AG08396 (cell line): ENCODE results near the gene FMNL2.
"Not testable (repeated sequence)": the region's sequence is repeated elsewhere in the genome, so short reads cannot be mapped to it uniquely, and the experiment has no call there.

Source experiments
- DNase-seq: peaks from one replicate; pipeline ENCODE4 v3.0.0; 2012; ENCODE audit warnings: low spot score, mixed read lengths

The FMNL2 gene

DNA sequence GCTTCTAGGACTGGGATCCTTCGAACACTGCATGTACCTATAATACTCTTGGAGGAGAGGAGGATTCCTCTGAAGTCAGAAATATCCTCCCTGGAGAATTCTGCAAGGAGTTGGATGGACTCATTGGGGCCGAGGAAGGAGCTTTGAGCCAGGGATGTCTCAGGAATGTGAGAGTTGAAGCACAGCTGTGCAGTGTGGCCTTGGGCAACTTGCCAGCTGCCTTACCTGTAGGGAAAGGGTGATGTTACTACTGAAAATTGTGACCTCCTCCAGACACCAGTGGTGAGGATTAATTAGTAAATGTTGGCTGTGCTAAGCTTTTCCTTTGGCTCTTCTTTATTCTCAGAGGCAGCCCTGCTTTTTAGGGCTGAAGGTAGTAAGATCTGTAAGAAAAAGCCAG, 41.4 kb downstream of the FMNL2 start:
- DNase-seq: no peak

DNA sequence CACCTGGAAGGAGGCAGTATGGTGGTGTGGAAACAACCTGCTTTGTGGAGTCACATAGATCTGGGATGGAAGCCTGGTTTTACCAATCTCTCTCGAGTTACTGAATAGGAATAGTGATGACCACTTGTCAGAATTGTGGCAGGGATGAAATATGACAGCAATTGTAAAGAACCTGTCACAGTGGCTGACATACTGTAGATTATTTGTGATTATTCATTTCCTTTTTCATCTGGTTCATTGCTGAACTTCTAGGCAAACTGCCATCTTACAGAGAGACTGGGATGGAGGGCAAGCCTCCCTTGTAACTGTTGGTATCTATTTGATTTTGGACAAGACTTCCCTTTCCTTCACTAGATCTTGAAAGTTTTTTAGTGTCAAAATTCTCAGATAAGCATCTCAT, 42.0 kb downstream of the FMNL2 start:
- no peak for DNase-seq

DNA sequence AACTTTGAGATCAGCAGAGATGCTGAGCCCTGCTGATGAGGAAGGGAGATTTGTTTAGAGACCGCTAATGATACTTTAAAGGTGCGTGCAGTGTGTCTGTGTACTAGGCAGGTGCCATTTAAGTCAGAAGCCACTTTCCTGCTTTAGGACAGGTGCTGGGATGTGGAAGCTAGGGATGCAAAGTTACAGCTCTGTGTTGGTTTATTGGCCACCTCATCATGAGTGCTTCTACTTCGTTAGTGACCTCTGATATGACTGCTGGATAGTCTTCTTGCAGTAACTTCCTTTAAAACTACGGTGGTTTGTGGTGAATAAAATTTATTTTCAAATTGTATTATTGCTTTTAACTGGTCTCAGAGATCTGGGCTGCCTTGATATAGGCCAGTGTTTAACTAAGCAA, 44.1 kb downstream of the FMNL2 start:
- no peak for DNase-seq

DNA sequence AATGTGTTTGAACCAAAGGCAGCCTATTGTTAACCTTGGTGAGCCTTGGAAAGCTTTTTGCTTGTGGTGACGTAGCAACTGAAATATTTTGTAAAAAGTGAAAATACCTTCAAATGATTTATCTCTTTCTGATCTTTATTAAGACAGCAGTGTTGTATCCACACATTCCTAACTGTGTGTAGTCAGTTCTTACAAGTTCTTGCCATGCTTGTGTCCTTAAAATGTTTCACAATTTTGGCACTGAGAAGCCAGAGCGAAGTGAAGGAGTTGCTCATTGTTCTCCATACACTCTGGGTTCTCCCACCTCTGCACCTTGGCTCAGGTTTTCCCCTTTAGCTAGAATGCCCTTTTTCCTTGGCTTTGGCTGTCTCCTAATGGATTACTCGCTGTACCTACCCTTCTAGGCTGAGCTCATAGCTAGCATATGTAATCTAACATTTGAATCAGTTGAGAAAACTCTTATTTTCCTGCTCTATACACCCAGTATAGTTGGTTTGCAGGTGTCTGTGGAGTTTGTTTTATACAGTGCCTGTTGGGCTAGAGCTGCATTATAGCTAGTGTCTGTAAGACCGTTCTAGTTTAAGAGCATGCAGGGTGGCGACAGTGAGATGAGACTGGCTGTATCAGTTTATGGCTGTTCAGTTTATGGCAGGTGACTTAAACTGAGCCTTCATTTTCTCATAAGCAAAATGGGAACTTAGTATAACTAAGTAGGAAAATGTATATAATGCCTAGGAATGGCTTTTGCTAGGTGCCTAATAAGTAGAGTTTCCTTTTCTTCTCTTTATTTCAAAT, 45.5 kb downstream of the FMNL2 start:
- no peak for DNase-seq

DNA sequence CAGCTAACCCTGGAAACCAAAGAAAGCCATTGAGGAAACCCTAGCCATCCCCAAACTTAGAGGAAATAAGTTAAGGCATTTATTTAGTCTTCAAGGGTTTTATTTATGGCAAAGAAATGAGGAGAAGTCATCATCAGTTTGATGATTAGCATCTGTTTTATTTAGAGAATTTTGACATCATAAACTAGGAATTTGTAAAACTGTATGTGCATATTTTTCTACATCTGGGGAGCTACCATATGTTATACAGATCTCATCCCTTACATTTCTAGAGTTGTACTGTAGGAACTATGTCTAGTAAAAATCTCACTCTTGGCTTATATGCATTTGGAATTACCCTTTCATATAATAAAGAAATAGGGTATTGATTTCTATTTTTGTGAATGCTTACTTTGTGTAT, 48.7 kb downstream of the FMNL2 start:
- DNase-seq: no peak

DNA sequence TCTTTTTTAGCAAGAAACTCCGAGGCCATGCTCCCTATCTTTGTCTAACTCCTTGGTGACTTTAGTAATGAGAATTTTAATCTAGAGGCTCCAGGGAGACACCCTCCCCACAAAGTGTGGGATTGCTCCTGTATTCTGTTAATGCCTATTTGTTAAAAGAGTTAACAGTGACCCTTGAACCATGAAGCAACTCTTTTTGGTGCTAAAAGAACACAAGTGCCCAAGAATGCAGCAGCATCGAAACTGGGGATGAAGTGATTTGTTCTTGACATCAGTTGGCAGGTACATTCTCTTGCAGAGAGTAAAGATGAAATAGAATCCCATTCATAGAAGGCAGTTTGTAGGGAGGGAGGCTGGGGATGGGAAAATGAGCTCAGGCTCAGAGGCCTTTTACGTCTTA, 50.0 kb downstream of the FMNL2 start:
- DNase-seq: no peak

DNA sequence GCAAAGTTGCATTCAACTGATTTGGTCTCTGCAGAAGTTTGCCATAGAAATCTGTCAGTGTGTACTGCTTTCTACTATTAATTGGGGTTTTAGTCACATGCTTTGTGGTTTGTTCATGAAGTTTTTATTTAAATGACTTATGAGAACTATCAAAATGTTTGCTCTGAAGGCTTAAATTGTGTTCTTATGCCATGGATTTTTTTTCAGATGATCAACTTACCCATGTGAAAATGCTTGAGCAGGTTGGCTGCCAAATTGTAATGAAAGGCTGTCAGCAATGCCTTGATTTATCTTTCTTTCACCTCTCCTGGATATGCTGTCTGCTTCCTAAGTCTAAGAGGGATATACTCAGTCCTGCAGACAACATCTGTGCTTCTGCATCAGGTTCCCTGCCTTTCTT, 50.7 kb downstream of the FMNL2 start:
- no peak for DNase-seq

DNA sequence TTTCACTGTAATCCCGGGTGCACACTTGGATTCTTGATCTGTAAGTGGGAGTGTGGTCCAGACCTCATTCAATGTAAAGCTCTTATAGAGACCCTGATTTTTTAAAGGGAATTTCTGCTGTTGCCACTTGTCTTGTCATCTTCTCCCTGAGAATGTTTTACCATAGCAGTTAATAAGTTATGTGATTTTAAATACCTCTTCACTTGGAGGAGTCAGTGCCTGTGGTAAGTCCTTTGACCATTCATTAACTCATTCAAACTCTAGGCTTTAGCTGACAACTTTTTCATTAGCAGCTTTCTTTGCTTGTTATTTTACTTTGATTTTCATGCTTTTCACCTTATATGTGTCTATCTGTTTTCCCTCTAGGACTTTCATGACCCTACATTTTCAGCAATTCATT, 51.3 kb downstream of the FMNL2 start:
- no peak for DNase-seq

DNA sequence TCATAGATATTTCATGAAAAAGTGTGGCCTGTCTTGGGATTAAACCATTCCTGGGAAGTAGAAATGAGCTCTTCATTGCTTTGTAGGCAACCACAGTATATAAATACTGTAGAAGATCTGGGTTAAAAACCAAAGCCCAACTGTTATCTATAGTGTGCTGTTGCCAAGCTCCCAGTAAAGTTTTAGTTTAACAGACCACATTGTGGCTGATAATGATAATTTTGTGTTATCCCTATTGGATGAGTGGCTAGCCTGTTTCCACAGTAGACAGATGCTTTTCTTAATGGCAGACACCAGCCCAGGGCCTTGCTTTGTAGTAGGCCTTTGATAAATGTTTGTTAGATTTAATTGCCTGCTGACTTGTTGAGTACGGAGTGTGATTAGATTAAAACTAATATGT, 52.1 kb downstream of the FMNL2 start:
- DNase-seq: no peak

DNA sequence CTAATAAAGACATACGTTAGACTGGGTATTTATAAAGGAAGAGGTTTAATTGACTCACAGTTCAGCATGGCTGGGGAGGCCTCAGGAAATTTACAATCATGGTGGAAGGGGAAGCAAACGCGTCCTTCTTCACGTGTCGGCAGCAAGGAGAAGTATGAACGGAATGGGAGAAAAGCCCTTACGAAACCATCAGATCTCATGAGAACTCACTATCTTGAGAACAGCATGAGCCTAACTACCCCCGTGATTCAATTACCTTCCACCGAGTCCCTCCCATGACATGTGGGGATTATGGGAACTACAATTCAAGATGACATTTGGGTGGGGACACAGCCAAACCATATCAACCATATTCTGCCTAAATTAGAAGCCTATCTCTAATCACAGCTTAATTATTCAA, 53.3 kb downstream of the FMNL2 start:
- DNase-seq: not testable (repeated sequence)

DNA sequence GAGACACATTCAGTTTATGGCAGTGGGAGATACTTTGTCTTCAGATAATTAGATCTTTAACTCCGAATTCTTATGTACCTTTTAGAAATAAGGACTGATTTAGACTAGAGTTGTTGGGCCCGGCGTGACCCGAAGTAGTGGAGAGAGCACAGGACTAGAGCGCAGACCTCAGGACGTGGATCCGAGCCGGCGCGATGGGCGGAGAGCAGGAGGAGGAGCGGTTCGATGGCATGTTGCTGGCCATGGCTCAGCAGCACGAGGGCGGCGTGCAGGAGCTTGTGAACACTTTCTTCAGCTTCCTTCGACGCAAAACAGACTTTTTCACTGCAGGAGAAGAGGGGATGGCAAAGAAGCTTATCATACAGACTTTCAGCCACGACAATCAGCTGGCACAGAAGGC, 54.5 kb downstream of the FMNL2 start:
- no peak for DNase-seq

DNA sequence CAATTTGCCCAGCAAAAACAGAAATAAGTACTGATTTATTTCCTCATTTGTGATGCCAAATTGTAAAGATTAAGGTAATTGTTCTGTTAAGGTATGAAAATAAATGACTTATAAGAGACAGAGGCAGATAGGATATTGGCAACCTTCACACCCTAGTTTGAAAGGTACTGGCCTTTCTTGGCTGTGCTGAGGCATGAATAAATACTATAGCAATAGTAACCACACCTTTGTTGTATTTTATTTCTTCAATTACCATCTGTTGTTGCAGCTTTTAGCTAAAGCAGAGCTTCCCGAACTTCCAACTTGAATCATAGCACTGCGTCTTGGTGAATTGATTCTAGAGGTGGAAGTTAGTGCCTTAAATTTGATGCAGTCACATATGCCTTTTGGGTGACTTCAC, 55.9 kb downstream of the FMNL2 start:
- no peak for DNase-seq

DNA sequence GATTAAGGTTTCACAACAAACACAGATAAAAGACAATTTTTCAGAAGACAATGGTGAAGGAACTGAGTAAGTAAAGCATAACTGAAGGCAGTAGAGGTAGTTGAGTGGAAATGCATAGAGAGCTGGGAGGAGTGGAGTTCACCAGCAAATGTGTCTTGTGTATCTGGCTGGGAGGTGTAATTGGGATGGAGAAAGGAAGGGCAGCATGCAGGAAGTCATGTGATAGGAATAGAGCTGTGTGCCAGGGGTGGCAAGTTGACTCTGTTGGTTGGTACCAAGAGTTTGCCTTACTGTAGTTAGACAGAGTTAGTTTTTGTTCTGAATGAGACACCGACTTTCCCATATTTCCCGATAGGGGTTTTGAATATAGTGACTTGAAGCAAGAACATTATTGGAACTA, 56.3 kb downstream of the FMNL2 start:
- DNase-seq: no peak

DNA sequence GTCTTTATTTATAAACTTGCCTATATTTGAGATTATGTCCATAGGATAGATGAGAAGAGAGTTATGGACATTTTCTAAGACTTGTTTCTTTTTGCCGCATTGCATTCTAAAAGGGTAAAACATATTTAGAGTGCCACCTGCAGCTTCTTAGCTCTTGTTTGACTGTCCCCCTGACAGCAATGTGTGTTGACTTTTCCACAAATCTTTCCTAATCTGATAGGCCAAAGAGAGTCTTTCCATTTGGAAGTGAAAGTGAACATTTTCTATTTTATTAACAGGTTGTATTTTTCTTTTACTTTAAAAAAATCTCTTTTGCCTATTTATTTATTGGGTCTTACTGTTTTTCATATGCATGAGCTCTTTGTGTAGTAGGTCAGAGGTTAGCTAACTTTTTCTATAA, 58.4 kb downstream of the FMNL2 start:
- no peak for DNase-seq

DNA sequence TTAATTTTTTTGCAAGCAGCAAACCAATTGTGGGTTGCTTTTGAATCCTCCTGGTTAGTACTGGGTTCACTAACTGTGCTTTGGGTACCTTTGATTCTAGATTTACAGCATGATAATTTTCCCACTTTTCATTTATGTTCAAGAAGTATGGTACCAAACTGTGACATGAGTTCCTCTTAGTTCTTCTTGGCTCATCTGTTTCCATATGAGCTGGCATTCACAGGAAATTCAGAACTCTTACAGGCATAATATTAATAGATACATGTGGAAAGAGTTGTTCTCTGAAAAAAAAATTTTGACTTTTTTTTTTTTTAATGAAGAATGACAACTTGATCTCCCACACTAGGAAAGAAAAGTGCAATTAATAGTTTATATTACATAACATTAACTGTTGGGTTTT, 59.4 kb downstream of the FMNL2 start:
- no peak for DNase-seq

DNA sequence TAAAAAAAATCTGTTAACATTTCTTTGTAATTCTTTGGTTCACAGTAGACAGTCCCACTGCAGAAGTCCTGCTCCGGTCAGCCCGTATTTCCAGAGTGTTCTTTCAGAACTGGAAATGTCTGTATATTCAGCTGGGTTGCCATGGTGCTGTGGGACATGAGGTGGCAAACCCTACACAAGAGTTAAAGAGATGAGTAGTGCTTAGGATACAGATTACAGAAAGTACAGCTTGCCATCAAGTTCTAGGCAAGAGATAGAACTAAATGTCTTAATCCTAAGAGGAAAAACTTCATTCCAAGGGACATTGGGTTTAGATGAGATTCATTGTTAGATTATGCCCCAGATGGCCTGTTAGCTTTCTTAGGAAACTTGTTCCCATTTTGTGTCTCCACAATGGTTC, 60.1 kb downstream of the FMNL2 start:
- peak; percentile 47 for DNase-seq

DNA sequence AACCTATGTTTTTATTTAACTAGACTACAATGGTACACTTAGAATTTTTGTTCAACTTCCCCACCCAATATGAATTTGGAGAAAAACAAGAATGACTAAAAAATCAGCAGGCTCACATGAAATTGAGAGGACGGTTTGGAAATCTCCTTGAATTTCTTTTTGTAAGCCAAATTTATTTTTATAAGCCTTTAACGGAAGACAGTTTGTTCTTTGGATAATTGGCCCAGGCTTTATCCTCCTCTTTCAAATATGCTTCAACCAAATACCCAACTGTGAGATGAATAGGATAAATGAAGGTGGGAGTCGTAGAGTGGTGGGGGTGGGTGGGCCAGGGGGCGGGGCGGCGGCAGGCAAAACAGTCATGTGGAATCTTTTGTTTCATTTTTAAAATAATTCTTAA, 60.6 kb downstream of the FMNL2 start:
- no peak for DNase-seq

DNA sequence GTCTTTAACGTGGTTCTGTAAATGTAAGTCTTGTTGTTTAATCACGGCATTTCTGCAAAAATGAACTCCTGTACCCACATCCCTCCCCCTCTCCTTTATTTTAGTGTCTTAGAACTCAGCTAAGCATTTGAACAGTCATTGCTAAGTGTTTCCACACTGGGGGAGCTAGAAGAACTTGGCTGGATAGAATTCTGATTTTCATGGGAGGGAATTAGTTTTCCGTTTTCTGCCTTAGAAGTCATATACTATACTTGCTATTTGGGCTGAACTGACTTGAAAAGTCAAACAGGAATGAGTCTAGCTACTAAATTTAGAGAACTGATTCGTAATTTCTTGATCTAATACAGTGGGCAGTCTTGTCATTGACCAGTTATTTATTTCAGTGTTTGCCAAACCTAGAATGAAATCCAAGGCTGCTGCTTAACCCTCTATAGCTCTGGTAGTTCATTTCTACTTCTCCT, 61.1 kb downstream of the FMNL2 start:
- DNase-seq: peak; percentile 24

DNA sequence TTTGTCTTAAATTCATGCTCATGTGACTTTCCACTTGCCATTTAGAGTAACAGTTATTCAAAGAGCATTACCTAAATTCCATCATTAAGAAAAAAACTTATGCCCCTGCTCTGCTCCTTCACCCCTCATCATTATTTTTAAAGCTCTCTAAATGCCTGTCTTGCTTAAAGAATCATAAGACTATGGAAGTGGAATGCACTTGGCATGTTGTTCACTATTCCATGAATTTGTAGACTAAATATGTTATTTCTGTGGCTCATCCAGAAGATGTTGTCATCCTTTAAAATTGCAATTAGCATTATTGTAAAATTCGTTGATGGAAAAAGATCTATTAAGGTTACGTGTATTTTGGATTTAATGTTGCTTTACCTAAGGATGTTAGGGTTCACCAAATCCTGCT, 61.8 kb downstream of the FMNL2 start:
- no peak for DNase-seq

DNA sequence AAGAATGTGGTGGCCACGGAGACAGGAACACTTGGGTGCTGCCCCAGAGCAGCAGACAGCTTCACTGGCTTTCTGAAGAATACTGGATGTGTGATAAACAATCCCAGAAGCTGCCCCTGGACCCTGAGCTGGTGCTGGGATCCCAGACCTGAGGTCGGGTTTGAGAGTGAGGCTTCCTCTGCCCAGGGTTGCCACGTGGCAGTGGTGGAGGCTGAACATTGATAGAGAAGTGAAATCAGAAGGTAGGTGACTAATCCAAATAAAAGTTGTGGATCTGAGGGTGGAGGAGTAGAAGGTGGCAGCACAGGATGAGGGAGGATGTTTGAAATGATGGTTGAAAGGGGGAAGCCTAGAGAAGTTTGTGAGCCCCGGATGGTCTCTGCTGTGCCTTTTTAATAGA, 64.0 kb downstream of the FMNL2 start:
- no peak for DNase-seq

DNA sequence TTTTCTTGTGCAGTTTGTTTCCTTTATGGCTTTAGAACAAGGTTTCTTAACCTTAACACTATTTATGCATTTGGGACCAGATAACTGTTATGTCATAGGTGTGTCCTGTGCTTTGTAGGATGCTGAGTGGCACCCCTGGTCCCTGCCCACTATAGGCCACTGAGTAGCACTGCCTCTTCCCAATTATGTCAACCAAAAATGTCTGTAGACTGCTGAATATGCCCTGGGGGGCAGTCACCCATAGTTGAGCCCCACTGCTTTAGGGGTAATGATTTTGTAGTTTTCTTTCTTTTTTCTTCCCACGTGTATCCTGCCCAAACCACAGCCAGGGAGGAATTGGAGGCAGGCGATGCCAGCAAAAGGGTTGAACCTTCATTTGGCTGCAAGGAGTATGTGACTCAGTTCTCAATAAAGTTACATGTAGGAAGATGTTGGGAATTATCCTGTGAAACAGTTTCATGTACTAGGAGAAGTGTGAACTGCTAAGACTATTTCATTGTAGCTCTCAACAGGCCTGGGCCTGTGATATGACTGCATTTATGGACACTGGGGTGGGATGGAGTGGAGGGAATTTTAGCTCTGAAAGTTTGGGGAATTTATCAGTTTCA, 65.7 kb downstream of the FMNL2 start:
- DNase-seq: no peak

DNA sequence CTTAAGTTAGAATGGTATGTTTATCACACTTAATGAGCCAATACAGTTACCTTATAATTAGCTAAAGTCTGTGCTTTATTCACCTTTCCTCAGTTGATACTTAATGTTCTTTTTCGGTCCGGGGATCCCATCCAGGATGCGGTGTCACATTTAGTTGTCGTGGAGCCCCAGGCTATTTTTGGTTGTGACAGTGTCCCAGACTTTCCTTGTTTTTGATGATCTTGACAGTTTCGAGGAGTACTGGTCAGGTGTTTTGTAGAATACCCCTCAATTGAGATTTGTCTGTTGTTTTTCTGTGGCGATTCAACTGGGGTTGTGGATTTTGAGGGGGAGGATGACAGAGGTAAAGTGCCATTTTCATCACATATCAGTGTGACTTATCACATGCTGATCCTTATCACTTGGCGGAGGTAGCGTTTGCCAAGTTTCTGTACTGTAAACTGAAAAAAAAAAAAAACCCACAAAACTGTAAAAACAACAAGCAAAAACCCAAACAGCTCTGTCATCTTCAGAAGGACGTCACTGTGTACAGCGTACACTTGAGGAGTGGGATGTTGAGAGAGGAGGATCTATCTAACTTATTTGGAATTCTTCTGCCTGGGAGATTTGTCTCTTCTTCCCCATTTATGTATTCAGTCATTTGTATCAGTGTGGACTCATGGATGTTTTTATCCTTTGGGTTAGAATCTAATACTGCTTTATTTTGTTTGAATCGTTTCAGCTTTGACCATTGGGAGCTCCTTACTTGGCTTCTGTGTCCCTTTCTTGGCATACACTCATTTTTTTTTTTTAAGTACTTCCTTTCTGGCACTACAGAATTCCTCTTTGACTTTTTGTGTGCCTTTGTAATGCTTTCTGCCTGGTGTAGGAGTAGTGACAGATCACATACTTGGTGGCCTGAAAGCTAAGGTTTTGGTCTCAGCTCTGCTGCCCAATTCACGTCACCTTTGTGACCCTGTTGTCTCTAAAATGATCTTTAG, 68.1 kb downstream of the FMNL2 start:
- no peak for DNase-seq
